ENCODE results near the gene UBASH3B. TPM values are rescaled to one million over a fixed set of nuclear protein-coding genes. Genes with fewer than 3 reads are reported as not detected.

UBASH3B gene
- total and polyA plus RNA-seq, 8 donors = 0.58 to 60.5 (median 3.1) TPM

- intact Hi-C loops (cut with DNase I; ENCODE audit: low total_unique reads) = no loop called here
- 77 to 91% (median 85%) methylated on average over 3 of the region's 3 CpGs for WGBS, 5 donors
- no peak for DNase-seq
- no peaks in the 10 kb centered on the region for H3K27me3 ChIP-seq
- no peaks in the 10 kb centered on the region for H3K4me1 ChIP-seq
- no peak overlapping the region for H3K4me3 ChIP-seq
- no peak overlapping the region for H3K27ac ChIP-seq
- H3K36me3 ChIP-seq = no peaks in the 10 kb centered on the region
- TF ChIP-seq, protein P1, sequence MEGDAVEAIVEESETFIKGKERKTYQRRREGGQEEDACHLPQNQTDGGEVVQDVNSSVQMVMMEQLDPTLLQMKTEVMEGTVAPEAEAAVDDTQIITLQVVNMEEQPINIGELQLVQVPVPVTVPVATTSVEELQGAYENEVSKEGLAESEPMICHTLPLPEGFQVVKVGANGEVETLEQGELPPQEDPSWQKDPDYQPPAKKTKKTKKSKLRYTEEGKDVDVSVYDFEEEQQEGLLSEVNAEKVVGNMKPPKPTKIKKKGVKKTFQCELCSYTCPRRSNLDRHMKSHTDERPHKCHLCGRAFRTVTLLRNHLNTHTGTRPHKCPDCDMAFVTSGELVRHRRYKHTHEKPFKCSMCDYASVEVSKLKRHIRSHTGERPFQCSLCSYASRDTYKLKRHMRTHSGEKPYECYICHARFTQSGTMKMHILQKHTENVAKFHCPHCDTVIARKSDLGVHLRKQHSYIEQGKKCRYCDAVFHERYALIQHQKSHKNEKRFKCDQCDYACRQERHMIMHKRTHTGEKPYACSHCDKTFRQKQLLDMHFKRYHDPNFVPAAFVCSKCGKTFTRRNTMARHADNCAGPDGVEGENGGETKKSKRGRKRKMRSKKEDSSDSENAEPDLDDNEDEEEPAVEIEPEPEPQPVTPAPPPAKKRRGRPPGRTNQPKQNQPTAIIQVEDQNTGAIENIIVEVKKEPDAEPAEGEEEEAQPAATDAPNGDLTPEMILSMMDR (IDR thresholded peaks at IDR 0.05) = no peak
- no peak for TF ChIP-seq EP300 (IDR thresholded peaks at IDR 0.05)
- no peak for TF ChIP-seq POLR2AphosphoS5 (IDR thresholded peaks at IDR 0.05)
- TF ChIP-seq POLR2A (IDR thresholded peaks at IDR 0.05) = no peak
- H3K9me3 ChIP-seq = no peaks in the 10 kb centered on the region
Measured at GRCh38 chr11:122681070-122681469, 25.5 kb downstream of the UBASH3B start.

GRCh38 chr11:122681735-122682134 is 26.2 kb downstream of the UBASH3B start:
- no peak overlapping the region for H3K4me3 ChIP-seq
- no peak for DNase-seq
- H3K27me3 ChIP-seq = no peaks in the 10 kb centered on the region
- 66 to 87% (median 80%) methylated on average over 6 to 7 of the region's 7 CpGs for WGBS, 5 donors
- no peaks in the 10 kb centered on the region for H3K4me1 ChIP-seq
- no peaks in the 10 kb centered on the region for H3K9me3 ChIP-seq
- H3K36me3 ChIP-seq = no peaks in the 10 kb centered on the region
- no peak for TF ChIP-seq POLR2AphosphoS5 (IDR thresholded peaks at IDR 0.05)
- TF ChIP-seq EP300 (IDR thresholded peaks at IDR 0.05) = no peak
- intact Hi-C loops (cut with DNase I; ENCODE audit: low total_unique reads) = no loop called here
- no peak overlapping the region for H3K27ac ChIP-seq

DNA sequence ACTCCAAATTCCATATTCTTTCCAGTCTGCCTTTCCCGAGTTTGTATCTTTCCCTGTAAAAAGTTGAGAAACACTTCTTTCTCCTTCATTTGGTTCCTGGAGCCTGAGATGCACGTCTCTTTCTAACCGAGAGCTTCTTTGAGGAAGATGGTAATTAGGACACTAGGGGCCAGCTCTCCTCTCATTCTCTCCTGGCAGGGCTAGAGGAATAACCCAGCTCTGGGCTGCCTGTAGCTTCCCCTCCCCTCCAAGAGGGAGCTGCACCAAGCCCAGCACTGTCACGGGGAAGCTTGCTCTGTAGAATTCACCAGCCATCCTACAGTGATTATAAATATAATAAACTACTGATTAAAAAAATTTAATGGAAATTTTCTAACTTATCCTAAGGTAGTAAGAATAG is 26.9 kb downstream of the UBASH3B start:
- WGBS, 5 donors = 61 to 91% (median 86%) methylated on average over 4 of the region's 4 CpGs
- Histone ChIP-seq H3K4me3 (no peak overlapping the region), H3K4me1 (no peaks in the 10 kb centered on the region), H3K27me3 (no peaks in the 10 kb centered on the region), H3K36me3 (no peaks in the 10 kb centered on the region), H3K27ac (no peak overlapping the region), H3K9me3 (no peaks in the 10 kb centered on the region)
- TF ChIP-seq POLR2A (IDR thresholded peaks at IDR 0.05) (no peak), POLR2AphosphoS5 (IDR thresholded peaks at IDR 0.05) (no peak), EP300 (IDR thresholded peaks at IDR 0.05) (no peak)
- TF ChIP-seq, protein P1 (IDR thresholded peaks at IDR 0.05) = no peak
- intact Hi-C loops (cut with DNase I; ENCODE audit: low total_unique reads) = no loop called here
- DNase-seq = no peak

DNA sequence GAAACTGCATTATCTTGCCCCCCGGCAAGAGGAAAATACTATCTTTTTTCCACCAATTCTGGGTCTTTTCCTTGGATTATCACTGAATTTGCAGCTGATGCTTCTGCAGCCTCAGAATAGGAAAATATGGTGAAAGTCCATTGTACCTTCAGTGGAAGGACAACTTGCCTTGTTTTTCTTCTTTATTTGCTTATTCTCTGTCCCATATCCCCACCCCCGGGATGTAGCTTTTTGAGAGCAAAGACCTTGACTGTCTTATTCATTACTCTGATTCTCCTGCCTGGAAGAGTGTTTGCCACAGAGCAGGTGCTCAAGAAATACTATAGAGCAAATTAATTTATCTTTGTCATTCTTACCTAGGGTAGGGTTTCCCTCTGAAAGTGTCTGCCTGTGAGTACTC is 29.5 kb downstream of the UBASH3B start:
- no peak overlapping the region for H3K4me3 ChIP-seq
- no peak overlapping the region for H3K27ac ChIP-seq
- H3K9me3 ChIP-seq = no peaks in the 10 kb centered on the region
- no peaks in the 10 kb centered on the region for H3K4me1 ChIP-seq
- intact Hi-C loops (cut with DNase I; ENCODE audit: low total_unique reads) = no loop called here
- no peaks in the 10 kb centered on the region for H3K27me3 ChIP-seq
- TF ChIP-seq EP300 (IDR thresholded peaks at IDR 0.05) (no peak), POLR2AphosphoS5 (IDR thresholded peaks at IDR 0.05) (no peak), POLR2A (IDR thresholded peaks at IDR 0.05) (no peak)
- TF ChIP-seq, protein P1 (IDR thresholded peaks at IDR 0.05) = no peak
- 70 to 88% (median 73%) methylated on average over 2 of the region's 2 CpGs for WGBS, 5 donors
- DNase-seq = no peak
- no peaks in the 10 kb centered on the region for H3K36me3 ChIP-seq

GRCh38 chr11:122686111-122686510 is 30.6 kb downstream of the UBASH3B start:
- Histone ChIP-seq H3K4me3 (no peak overlapping the region), H3K9me3 (no peaks in the 10 kb centered on the region), H3K36me3 (no peaks in the 10 kb centered on the region), H3K27ac (no peak overlapping the region), H3K4me1 (peaks cover 0 to 8% (median 2%) of the 10 kb centered on the region in 4 donors), H3K27me3 (no peaks in the 10 kb centered on the region)
- 81 to 89% (median 87%) methylated on average over 8 of the region's 8 CpGs for WGBS, 5 donors
- no peak for DNase-seq
- intact Hi-C loops (cut with DNase I; ENCODE audit: low total_unique reads) = no loop called here
- no peak for TF ChIP-seq POLR2A (IDR thresholded peaks at IDR 0.05)
- no peak for TF ChIP-seq POLR2AphosphoS5 (IDR thresholded peaks at IDR 0.05)
- TF ChIP-seq, protein P1 (IDR thresholded peaks at IDR 0.05) = no peak
- TF ChIP-seq EP300 (IDR thresholded peaks at IDR 0.05) = no peak
